HCT116 (cell line): ENCODE results near the gene DCBLD2. TPM values are rescaled to one million over a fixed set of nuclear protein-coding genes. Genes with fewer than 3 reads are reported as not detected.
"Not testable (repeated sequence)": the region's sequence is repeated elsewhere in the genome, so short reads cannot be mapped to it uniquely, and the experiment has no call there.

Source experiments
- ATAC-seq: fragments of 200-7000 bp; cut with Tn5 transposase; 2 replicates; pipeline ENCODE4 v1.9.1; 2020; ENCODE audit warnings: mild to moderate bottlenecking, moderate library complexity
- BruUV-seq: library from RNA; stranded (reverse); fragments of 400-500 nt; replicated peaks from 2 replicates; lab custom pipeline; 2021; lab: Mats Ljungman, UMichigan
- CTCF ChIA-PET: fragments of 300-600 bp; sonication (Branson Sonifier 250); formaldehyde crosslinking; loops from one replicate; lab custom pipeline; 2021; ENCODE audit warnings: antibody characterized with exemption; lab: Charles Lee
- POLR2A ChIA-PET: fragments of 300-600, 350-600 bp; sonication (Branson Sonifier 250); formaldehyde crosslinking; loops from one replicate; lab custom pipeline; 2021; ENCODE audit warnings: antibody characterized with exemption; lab: Charles Lee
- RAD21 ChIA-PET, 2 experiments: fragments of 300-600 bp; sonication (Branson Sonifier 250); formaldehyde crosslinking; loops; one replicate each; lab custom pipeline; 2023; ENCODE audit warnings: low total read pairs in 2 of 2; ENCODE audit not compliant: uncharacterized antibody in 2 of 2, unreplicated experiment in 2 of 2, low non-redundant PET in 1 of 2; lab: Charles Lee
- DNase-seq: peaks from one replicate; pipeline ENCODE4 v3.0.0-alpha.2; 2010; ENCODE audit warnings: low read depth, low spot score
- H2AFZ ChIP-seq: fragments of 200-600 bp; shearing (Covaris generic), sonication (generic); 2 replicates; pipeline ENCODE4 v1.6.1; 2017; ENCODE audit warnings: low read depth, mixed run types, mixed read lengths, antibody characterized with exemption, low read length; ENCODE audit not compliant: poor library complexity, severe bottlenecking
- H3K27ac ChIP-seq: 2 replicates; pipeline ENCODE4 v1.5.1; 2012; ENCODE audit warnings: low read depth, low read length
- H3K27me3 ChIP-seq: fragments of 200-600 bp; sonication (generic); 2 replicates; pipeline ENCODE4 v1.6.1; 2016; ENCODE audit warnings: mixed run types, low read length, mixed read lengths; ENCODE audit not compliant: insufficient read depth
- H3K36me3 ChIP-seq, 2 experiments: fragments of 200-500 bp in 1 of 2; fragments of 200-600 bp in 1 of 2; sonication (Bioruptor generic) in 1 of 2; sonication (generic) in 1 of 2; 2 replicates each; pipeline versions ENCODE4 v1.5.1 to v1.6.1; 2014 to 2016; ENCODE audit warnings: low read length in 2 of 2, inconsistent platforms in 1 of 2, mixed read lengths in 1 of 2, mixed run types in 1 of 2; ENCODE audit not compliant: insufficient read depth in 2 of 2, control insufficient read depth in 1 of 2
- H3K4me1 ChIP-seq, 2 experiments: fragments of 200-600 bp in 1 of 2; sonication (generic) in 1 of 2; 2 replicates each; pipeline versions ENCODE4 v1.5.1 to v1.6.1; 2012 to 2017; ENCODE audit warnings: low read length in 2 of 2, inconsistent platforms in 1 of 2, mild to moderate bottlenecking in 1 of 2, mixed read lengths in 1 of 2, mixed run types in 1 of 2, moderate library complexity in 1 of 2; ENCODE audit not compliant: insufficient read depth in 2 of 2, control insufficient read depth in 1 of 2
- H3K4me2 ChIP-seq: fragments of 200-600 bp; sonication (generic); 2 replicates; pipeline ENCODE4 v1.6.1; 2017; ENCODE audit warnings: mixed run types, low read length, mixed read lengths
- H3K4me3 ChIP-seq, 2 experiments: fragments of 200-600 bp in 1 of 2; sonication (generic) in 1 of 2; replicated peaks in 1 of 2; 2 replicates each; pipeline ENCODE4 v1.5.1; 2011 to 2016; ENCODE audit warnings: low read length in 2 of 2, control low read depth in 1 of 2, low read depth in 1 of 2, mild to moderate bottlenecking in 1 of 2, mixed read lengths in 1 of 2, mixed run types in 1 of 2
- H3K79me2 ChIP-seq: fragments of 200-600 bp; sonication (generic); 2 replicates; pipeline ENCODE4 v1.6.1; 2017; ENCODE audit warnings: mild to moderate bottlenecking, mixed run types, low read length, moderate library complexity, mixed read lengths; ENCODE audit not compliant: insufficient read depth
- H3K9ac ChIP-seq: fragments of 200-600 bp; sonication (generic); 2 replicates; pipeline ENCODE4 v1.6.1; 2016; ENCODE audit warnings: low read length, mixed read lengths
- H3K9me2 ChIP-seq: fragments of 200-600 bp; sonication (generic), shearing (Covaris generic); 2 replicates; pipeline ENCODE4 v1.6.1; 2017; ENCODE audit warnings: mixed run types, mild to moderate bottlenecking, moderate library complexity; ENCODE audit not compliant: insufficient read depth
- H3K9me3 ChIP-seq, 2 experiments: fragments of 200-500 bp in 1 of 2; fragments of 200-600 bp in 1 of 2; sonication (Bioruptor generic) in 1 of 2; sonication (generic) in 1 of 2; 2 replicates each; pipeline ENCODE4 v1.6.1; 2014 to 2017; ENCODE audit warnings: low read length in 2 of 2, mixed read lengths in 2 of 2, inconsistent platforms in 1 of 2, low read depth in 1 of 2, mild to moderate bottlenecking in 1 of 2, mixed run types in 1 of 2, moderate library complexity in 1 of 2; ENCODE audit not compliant: control insufficient read depth in 1 of 2, insufficient read depth in 1 of 2
- H4K20me1 ChIP-seq: fragments of 200-600 bp; sonication (generic), shearing (Covaris generic); 2 replicates; pipeline ENCODE4 v1.6.1; 2017; ENCODE audit warnings: mixed run types, mild to moderate bottlenecking, moderate library complexity; ENCODE audit not compliant: insufficient read depth
- ATF3 ChIP-seq: IDR thresholded peaks from 2 replicates; pipeline ENCODE4 v1.6.1; 2012
- EGR1 ChIP-seq: IDR thresholded peaks from 2 replicates; pipeline ENCODE4 v1.6.1; 2012; ENCODE audit warnings: low read depth
- JUND ChIP-seq: IDR thresholded peaks from 2 replicates; pipeline ENCODE4 v1.6.1; 2012
- POLR2A ChIP-seq: IDR thresholded peaks from 2 replicates; pipeline ENCODE4 v1.7.0; 2011; ENCODE audit warnings: borderline replicate concordance; ENCODE audit not compliant: insufficient read depth, insufficient read length; ENCODE audit errors: extremely low read depth
- POLR2AphosphoS5 ChIP-seq: IDR thresholded peaks from 2 replicates; pipeline ENCODE4 v1.6.1; 2011; ENCODE audit warnings: mild to moderate bottlenecking, low read depth, low read length, moderate library complexity
- SIN3A ChIP-seq: IDR thresholded peaks from 2 replicates; pipeline ENCODE4 v1.6.1; 2012; ENCODE audit warnings: low read depth
- SRF ChIP-seq: IDR thresholded peaks from 2 replicates; pipeline ENCODE4 v1.6.1; 2012; ENCODE audit warnings: low read depth
- intact Hi-C: fragments of 100-400 bp; cut with micrococcal nuclease; formaldehyde crosslinking; loops from 2 replicates; pipeline ENCODE4 v1.10.0; 2022
- total RNA-seq: library from RNA; stranded (reverse); gene quantifications from one replicate; pipeline ENCODE4 v1.2.1, GENCODE V29; 2021; ENCODE audit not compliant: unreplicated experiment

Gene DCBLD2
- total RNA-seq, 1 experiment from 2014 or later: 532 TPM

GRCh38 chr3:98857258-98857657, 44.2 kb downstream of the DCBLD2 start:
- POLR2A ChIA-PET, H3K27me3 ChIP-seq, H3K9ac ChIP-seq, H3K4me2 ChIP-seq: not testable (repeated sequence)
- 0 out of 2 replicates have a peak, but pooled peaks have one; percentile 28 for TF ChIP-seq POLR2AphosphoS5
- TF ChIP-seq, all 23 proteins: peak for 1; not testable (repeated sequence) for 22
- H3K4me1 ChIP-seq: peaks cover 7 to 37% of the 10 kb centered on the region in 2 experiments; a peak in 3 of 4 replicates
- H3K9me3 ChIP-seq, DNase-seq, intact Hi-C loops, BruUV-seq, H3K9me2 ChIP-seq, RAD21 ChIA-PET, CTCF ChIA-PET, H3K4me3 ChIP-seq, H3K27ac ChIP-seq, H2AFZ ChIP-seq: not testable (repeated sequence)
- H3K79me2 ChIP-seq: peaks cover 95% of the 10 kb centered on the region
- H3K36me3 ChIP-seq: peaks cover 7 to 41% of the 10 kb centered on the region in 2 experiments
- H4K20me1 ChIP-seq: peaks cover 51% of the 10 kb centered on the region
- ATAC-seq: peak; percentile 39; the same call in 1 of the 2 replicates

- RAD21 ChIA-PET: no interaction called here
- Histone ChIP-seq H3K36me3 (peaks cover 7 to 41% of the 10 kb centered on the region in 2 experiments), H3K9ac (no peak overlapping the region), H3K27me3 (no peaks in the 10 kb centered on the region), H3K4me2 (no peak overlapping the region), H3K9me2 (no peaks in the 10 kb centered on the region), H4K20me1 (peaks cover 51% of the 10 kb centered on the region), H3K9me3 (no peaks in the 10 kb centered on the region), H3K27ac (no peak overlapping the region; the same call in 1 of the 2 replicates), H3K4me3 (no peak overlapping the region), H3K79me2 (peaks cover 99% of the 10 kb centered on the region), H3K4me1 (peaks cover 7 to 37% of the 10 kb centered on the region in 2 experiments; a peak in 3 of 4 replicates), H2AFZ (no peak overlapping the region)
- TF ChIP-seq JUND (no peak), POLR2A (no peak), ATF3 (no peak), SRF (no peak), EGR1 (no peak), POLR2AphosphoS5 (peak; percentile 42), SIN3A (no peak)
- intact Hi-C loops: no loop called here
- DNase-seq (no peak), ATAC-seq (no peak)
- CTCF ChIA-PET: no interaction called here
- POLR2A ChIA-PET: no interaction called here
- BruUV-seq: no TSS peak
These were observed 44.8 kb downstream of the DCBLD2 start for GRCh38 chr3:98856724-98857123.
